HG03469 (cell line): ENCODE data around the gene DNM3.

Experiments
- ATAC-seq: cut with Tn5 transposase; IDR thresholded peaks from one replicate; pipeline ENCODE4 v1.9.1; 2021; ENCODE audit warnings: mild to moderate bottlenecking, moderate library complexity, moderate number of reproducible peaks; ENCODE audit not compliant: unreplicated experiment

Gene DNM3

GRCh38 chr1:172165403-172165802, 324.1 kb downstream of the DNM3 start:
- ATAC-seq, result no peak

- no peak for ATAC-seq
Observed at GRCh38 chr1:172167796-172168596, 326.7 kb downstream of the DNM3 start.

GRCh38 chr1:172168597-172168872, 327.2 kb downstream of the DNM3 start:
- no peak for ATAC-seq

DNA sequence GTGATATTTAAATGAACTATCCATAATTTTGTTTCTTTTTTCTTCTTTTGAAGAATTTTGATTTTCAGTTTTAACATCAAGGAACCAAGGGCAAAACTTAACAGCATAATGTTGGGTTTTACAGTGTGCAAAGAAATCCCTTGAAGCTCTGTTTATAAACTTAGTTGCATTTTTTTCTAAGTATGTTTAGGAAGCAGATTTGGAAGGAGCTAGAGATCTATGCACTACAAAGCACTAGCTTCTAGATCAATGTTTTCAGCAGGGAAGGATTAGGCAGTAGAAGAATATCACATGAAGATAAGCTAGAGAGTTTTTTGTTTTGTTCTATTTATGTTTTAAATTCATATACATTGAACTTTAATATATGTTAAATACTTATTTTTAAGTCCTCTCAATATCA, 328.5 kb downstream of the DNM3 start:
- ATAC-seq, result no peak

GRCh38 chr1:172172352-172172831, 331.1 kb downstream of the DNM3 start:
- no peak for ATAC-seq

GRCh38 chr1:172176206-172176605, 334.9 kb downstream of the DNM3 start:
- no peak for ATAC-seq

DNA sequence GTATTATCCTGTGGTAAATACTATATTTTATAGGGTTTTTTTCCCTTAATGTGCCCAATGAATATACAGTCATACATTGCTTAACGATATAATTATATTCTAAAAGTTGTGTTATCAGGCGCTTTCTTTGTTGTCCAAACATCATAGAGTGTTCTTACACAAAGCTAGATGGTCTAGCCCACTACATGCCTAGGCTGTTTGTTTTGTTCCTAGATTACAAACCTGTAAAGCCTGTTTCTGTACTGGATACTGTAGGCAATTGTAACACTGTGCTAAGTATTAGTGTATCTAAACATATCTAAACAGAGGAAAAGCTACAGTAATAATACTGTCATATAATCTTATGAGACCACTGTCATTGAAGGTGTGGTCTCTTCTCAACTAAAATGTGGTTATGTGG, 336.6 kb downstream of the DNM3 start:
- no peak for ATAC-seq

DNA sequence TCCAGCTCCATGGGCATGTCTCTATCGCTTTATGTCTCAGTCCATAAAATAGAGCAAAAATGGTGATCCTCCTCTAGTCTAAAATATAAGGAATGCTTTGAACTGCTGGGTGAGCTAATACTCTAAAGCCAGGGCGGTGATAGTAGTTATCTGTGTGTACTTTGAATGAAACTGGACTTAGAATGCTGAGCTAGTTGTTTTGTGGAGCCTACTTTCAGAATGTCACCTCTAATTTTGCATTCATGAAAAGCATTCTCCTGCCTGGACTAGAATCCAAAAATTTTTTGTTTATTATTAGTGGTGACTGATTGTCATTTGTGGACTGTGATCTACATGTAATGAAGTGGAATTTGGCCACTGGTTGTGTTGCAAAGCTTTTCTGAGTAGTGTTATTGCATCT, 337.6 kb downstream of the DNM3 start:
- no peak for ATAC-seq

DNA sequence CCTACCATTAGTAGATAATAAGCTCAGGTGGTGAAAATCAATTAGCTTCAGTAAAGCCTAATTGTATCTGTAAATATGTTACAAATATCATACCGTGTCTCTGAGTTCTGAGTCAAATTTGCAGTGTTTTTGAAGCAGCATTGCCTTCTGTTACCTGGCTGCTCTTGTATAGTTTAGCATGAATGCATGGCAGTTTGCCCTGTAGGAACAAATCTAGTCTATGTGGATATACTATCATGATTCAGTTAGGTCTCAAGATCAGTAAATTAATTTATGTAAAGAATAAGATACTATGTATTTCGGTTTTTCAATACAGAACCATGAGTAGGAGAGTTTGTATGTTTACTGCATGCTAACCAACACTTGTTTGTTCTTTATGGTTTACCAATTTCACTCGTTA, 338.6 kb downstream of the DNM3 start:
- ATAC-seq, result no peak

DNA sequence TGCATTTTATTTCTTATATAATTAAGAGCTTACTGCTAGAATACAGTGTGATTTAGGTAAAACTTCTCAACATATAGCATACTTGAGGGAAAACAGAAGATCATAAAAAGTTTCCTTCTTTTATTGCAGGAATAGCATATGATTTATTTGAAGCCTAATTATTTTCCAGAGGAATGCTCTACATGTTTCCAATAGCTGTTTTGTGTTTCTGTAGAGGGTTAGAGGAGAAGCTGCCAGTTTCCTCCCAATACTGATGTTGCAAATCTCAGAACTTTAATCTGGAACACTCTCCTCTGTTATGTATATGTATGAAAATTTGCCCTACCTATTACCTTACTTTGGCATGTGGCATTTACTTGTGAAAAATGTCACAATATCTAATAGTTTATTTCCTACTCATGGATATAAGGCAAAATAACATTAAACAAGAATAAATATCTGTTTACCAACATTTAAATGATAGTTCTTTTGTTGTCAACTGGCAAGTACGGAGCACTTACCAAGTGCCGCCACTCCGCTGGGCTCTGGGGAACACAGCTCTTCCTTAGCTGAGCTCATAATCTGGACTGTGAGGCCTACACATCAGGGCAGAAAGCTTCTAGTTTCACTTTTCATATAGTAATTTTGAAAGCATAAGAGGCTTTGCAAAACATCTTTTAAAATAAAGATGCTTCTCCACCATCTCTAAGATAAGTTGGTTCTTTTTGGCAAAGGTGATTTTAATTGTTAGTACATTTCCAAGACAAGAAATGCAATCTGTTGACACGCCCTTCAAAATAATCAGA, 339.4 kb downstream of the DNM3 start:
- peak; percentile 41 for ATAC-seq

- no peak for ATAC-seq
Observed at GRCh38 chr1:172184506-172185191, 343.4 kb downstream of the DNM3 start.

DNA sequence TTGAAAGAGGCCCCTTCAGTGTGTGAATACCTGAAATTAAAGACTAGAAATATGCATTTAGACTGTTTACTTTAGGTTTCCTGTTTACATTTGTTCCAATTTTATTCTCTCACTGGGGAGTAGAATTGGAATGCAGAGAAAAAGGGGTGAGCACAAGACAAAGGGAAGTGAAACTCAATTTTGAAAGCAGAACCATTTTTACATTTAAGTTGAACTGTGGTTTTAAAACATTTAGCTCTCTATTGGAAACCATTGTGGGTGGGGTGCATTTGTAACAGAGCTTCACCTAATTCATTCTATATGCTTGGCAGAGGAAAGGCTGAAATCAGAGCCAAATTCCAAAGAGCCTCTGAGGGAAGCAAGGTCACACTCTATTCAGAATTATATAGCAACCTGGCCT, 343.9 kb downstream of the DNM3 start:
- ATAC-seq, result peak; percentile 59

GRCh38 chr1:172185996-172186395, 344.7 kb downstream of the DNM3 start:
- ATAC-seq, result no peak

DNA sequence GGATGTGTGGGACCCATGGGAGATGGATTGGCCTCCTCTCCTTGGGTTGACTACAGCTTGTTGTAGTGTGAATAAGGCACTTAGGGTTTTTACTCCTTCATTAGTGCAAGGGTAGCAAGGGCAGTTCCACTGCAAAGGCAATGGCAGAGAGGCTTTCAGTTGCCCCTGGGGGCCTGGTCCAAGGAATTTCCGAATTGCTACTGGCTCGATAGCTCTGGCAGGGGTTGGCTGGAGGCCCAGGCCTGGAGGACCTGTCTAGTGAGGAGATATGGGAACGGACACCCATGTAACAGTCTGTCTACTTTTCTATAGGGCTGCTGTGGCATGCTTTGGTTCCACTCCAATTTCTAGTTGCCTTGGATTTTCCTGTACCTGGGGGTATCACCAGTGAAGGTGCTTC, 360.3 kb downstream of the DNM3 start:
- ATAC-seq, result no peak

- no peak for ATAC-seq
Observed at GRCh38 chr1:172203135-172203823, 362.0 kb downstream of the DNM3 start.

GRCh38 chr1:172203902-172204301, 362.6 kb downstream of the DNM3 start:
- no peak for ATAC-seq

DNA sequence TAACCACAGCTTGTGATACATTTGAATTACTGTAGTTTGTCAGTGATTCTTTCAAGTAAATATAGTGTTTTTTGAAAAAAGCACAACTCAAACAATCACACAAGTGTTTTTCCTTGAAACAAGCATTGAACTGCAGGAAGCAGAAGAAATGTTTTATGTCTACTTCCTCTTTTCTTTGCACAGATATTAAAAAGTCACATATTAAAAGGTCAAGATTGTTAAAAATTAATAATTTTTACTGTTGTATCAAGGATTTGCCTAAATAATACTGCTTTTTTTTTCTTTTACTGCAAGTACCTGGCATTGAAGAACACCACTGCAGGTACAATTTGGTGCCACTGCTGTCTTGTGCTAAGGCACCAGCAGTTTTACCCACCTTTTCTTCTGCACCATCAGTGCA, 365.0 kb downstream of the DNM3 start:
- ATAC-seq, result no peak

GRCh38 chr1:172208635-172209034, 367.3 kb downstream of the DNM3 start:
- ATAC-seq, result no peak

- ATAC-seq, result no peak
Observed at GRCh38 chr1:172211221-172211620, 369.9 kb downstream of the DNM3 start.

- no peak for ATAC-seq
Observed at GRCh38 chr1:172212124-172212523, 370.8 kb downstream of the DNM3 start.

DNA sequence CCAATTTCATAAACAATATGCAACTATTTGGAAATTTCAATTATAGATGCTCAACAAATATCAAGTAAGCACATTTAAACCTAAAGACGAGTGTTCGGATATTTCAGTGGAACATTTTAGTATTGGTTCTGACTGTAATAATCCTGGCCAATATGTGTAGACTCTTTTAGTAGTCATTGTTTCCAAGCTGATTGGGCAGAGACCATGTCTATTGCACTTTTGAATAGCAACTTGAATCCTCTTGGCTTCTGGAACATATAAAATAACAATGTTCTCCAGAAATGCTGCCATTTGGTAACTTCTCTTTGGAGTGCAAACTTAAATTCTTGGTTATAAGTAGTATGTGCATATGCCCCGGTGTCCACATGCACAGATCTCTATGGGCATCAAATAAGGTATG, 373.7 kb downstream of the DNM3 start:
- ATAC-seq, result no peak
